Gastroesophageal sphincter (tissue), 4 donors: ENCODE measurements around the gene GAMT. TPM values are rescaled to one million over a fixed set of nuclear protein-coding genes. Genes with fewer than 3 reads are reported as not detected.
A peak's percentile ranks its signal among the peaks of the same experiment; 100 is the strongest.

ENCODE experiments used
- ATAC-seq: fragments of 150-250 bp; one replicate; pipeline ENCODE4 v1.9.1; 2016; ENCODE audit warnings: mild to moderate bottlenecking, moderate library complexity
- H3K27ac ChIP-seq, 4 donors: fragments of 200-600 bp; sonication (generic) in 3 of 4; 1 replicate in 3 of 4; 2 replicates in 1 of 4; pipeline ENCODE4 v1.5.1; 2016 to 2019
- H3K27me3 ChIP-seq: fragments of 200-600 bp; sonication (generic); one replicate; pipeline ENCODE4 v1.5.1; 2019
- H3K36me3 ChIP-seq, 2 donors: fragments of 200-600 bp; sonication (generic); one replicate each; pipeline ENCODE4 v1.5.1; 2019; ENCODE audit warnings: control low read depth in 1 of 2
- H3K4me1 ChIP-seq, 3 donors: fragments of 200-600 bp; sonication (generic); 1 replicate in 2 of 3; 2 replicates in 1 of 3; pipeline ENCODE4 v1.5.1; 2016 to 2019; ENCODE audit warnings: control low read depth in 2 of 3
- H3K4me3 ChIP-seq, 2 donors: fragments of 200-600 bp; sonication (generic); one replicate each; pipeline ENCODE4 v1.5.1; 2019; ENCODE audit warnings: mild to moderate bottlenecking in 1 of 2, moderate library complexity in 1 of 2
- H3K9me3 ChIP-seq, 3 donors: fragments of 200-600 bp; sonication (generic); one replicate each; pipeline ENCODE4 v1.5.1; 2017 to 2019; ENCODE audit warnings: control low read depth in 2 of 3
- EP300 ChIP-seq: sonication (generic); formaldehyde crosslinking; IDR thresholded peaks from one replicate; pipeline ENCODE4 v1.6.1; 2017; ENCODE audit warnings: antibody characterized with exemption, mild to moderate bottlenecking
- POLR2A ChIP-seq, 2 donors: fragments of 450-650 bp; IDR thresholded peaks; one replicate each; pipeline ENCODE4 v1.6.1; 2017; ENCODE audit warnings: antibody characterized with exemption in 2 of 2, mild to moderate bottlenecking in 2 of 2, moderate library complexity in 1 of 2
- POLR2AphosphoS5 ChIP-seq: sonication (generic); formaldehyde crosslinking; IDR thresholded peaks from one replicate; pipeline ENCODE4 v1.6.1; 2017; ENCODE audit warnings: antibody characterized with exemption
- WGBS, 2 donors: methylation state at CpG; one replicate each; pipeline ENCODE4 v1.1.5; 2018; ENCODE audit warnings: low coverage in 1 of 2; 5-methylcytosine and 5-hydroxymethylcytosine counted together
- total RNA-seq, 4 donors: library from RNA; depleted of rRNA; stranded (reverse); fragments of >200 nt; gene quantifications; one replicate each; pipeline ENCODE4 v1.1.0, GENCODE V29; 2016
- TF ChIP-seq, protein P1 (sequence below), 4 experiments: fragments of 200-600 bp in 2 of 4; fragments of 450-650 bp in 2 of 4; sonication (generic) in 1 of 4; IDR thresholded peaks; one replicate each; pipeline ENCODE4 v1.5.1; 2017 to 2019; ENCODE audit warnings: antibody characterized with exemption in 4 of 4, mild to moderate bottlenecking in 2 of 4, moderate library complexity in 2 of 4

Gene GAMT
- total RNA-seq, 4 donors from 2014 or later = 10.4 to 14.7 (median 10.9) TPM

DNA sequence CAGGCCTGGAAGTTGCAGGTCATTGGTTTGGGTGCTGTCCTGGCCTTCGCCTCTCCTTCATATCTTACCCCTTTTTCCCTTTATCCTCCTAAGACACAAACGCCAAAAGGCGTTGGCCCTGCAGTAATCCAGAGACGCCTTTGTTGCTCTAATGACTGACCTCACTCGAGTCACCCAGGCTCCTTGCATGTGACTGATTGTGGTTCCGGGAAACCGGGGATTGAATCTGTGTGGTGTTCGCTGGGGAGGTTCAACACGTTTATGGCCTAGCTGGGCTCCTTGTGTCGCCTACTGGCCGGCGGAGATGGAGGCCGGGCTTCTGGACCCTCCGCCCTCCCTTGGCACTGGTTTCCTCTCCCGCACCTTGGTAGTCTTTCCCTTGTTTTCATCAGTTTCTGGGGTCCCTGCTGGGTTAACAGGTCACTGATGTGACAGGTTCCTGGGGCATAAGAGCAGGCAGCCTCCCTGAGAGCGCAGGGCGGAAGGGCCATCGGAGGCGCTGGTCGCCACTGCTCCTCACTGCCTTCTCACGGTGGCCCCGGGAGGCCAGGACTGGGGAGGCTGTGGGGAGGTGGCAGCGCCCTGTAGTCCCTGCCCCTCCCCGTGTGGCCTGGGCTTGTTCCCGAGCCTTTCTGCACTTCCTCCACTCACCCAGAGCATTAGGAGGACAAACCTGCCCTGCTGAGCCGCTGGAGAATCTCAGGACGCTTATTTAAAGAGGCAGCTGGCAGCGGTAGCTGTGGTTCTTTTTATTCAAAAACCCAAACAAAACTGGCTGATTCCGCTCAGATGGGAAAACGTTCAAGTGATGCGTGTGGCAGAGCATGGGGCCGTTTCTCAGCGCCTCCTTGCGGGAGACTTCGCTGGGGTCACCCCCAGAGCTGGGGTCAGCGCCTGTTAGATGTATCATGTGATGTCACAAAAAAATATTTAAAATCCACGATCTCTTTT, 35.7 kb downstream of the GAMT start:
- Histone ChIP-seq H3K36me3 (peaks cover 0 to 94% of the 10 kb centered on the region in 2 donors), H3K4me3 (no peak overlapping the region), H3K27me3 (no peaks in the 10 kb centered on the region), H3K9me3 (no peaks in the 10 kb centered on the region), H3K4me1 (peaks cover 0 to 26% (median 17%) of the 10 kb centered on the region in 3 donors), H3K27ac (no peak overlapping the region)
- ATAC-seq = no peak
- WGBS, 2 donors = 83 to 94% methylated on average over 11 to 18 of the region's 37 CpGs
- TF ChIP-seq POLR2A (IDR thresholded peaks at IDR 0.05) (no peak), EP300 (no peak), POLR2AphosphoS5 (no peak)
- TF ChIP-seq, protein P1, sequence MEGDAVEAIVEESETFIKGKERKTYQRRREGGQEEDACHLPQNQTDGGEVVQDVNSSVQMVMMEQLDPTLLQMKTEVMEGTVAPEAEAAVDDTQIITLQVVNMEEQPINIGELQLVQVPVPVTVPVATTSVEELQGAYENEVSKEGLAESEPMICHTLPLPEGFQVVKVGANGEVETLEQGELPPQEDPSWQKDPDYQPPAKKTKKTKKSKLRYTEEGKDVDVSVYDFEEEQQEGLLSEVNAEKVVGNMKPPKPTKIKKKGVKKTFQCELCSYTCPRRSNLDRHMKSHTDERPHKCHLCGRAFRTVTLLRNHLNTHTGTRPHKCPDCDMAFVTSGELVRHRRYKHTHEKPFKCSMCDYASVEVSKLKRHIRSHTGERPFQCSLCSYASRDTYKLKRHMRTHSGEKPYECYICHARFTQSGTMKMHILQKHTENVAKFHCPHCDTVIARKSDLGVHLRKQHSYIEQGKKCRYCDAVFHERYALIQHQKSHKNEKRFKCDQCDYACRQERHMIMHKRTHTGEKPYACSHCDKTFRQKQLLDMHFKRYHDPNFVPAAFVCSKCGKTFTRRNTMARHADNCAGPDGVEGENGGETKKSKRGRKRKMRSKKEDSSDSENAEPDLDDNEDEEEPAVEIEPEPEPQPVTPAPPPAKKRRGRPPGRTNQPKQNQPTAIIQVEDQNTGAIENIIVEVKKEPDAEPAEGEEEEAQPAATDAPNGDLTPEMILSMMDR (IDR thresholded peaks at IDR 0.05) = no peak

DNA sequence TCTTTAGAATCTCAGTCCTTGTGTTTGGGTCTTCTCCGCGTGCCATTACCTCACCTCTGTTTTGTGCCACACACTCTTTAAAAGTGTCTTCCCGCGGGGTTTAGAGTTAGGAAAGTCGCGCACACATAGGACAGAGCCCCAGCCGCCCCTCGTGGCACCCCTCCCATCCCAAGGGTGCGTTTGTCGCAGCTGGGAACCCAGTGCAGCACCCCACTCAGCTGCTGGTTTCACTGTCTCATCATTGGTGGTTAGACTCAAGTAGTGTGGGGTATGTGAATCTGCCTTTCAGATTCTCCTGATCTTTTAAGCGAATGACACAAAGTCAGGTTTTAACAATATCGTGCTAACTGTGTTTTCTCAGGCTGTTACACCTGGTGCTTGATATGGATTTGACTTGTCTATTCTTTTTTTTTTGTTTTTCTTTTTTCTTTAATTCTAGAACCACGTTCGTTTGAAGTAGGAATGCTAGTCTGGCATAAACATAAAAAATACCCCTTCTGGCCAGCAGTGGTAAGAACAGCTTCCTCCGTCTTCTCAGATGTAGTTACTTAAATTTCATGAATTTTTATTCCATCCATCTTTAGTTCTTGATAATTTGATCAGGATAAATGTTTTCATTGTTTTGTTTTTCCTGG, 37.2 kb downstream of the GAMT start:
- Histone ChIP-seq H3K4me1 (peaks cover 0 to 32% (median 21%) of the 10 kb centered on the region in 3 donors), H3K4me3 (no peak overlapping the region), H3K27ac (no peak overlapping the region), H3K36me3 (peaks cover 0 to 94% of the 10 kb centered on the region in 2 donors), H3K9me3 (no peaks in the 10 kb centered on the region), H3K27me3 (no peaks in the 10 kb centered on the region)
- 17 to 77% methylated on average over 2 to 15 of the region's 15 CpGs for WGBS, 2 donors
- no peak for ATAC-seq
- TF ChIP-seq POLR2A (IDR thresholded peaks at IDR 0.05) (no peak), EP300 (no peak), POLR2AphosphoS5 (no peak)
- TF ChIP-seq, protein P1 (IDR thresholded peaks at IDR 0.05) = no peak

DNA sequence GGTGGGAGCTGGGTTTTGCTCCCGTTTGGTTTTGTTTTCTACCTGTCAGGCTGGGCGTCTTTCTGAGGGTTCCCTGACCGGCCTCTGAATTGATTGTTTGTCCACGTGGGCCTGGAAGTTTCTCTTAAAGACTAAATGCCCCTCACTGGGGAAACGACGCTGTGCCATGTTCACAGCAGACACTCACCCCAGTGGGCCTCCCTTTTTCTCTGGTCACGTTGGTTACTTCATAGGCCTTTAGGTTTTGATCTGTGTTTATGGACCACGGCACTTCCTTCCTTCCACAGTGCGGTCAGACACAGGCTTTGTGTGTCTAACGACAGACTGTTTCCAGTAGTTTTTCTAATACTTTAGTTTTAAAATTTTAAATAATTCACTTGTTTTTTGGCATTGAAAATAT, 37.7 kb downstream of the GAMT start:
- TF ChIP-seq POLR2AphosphoS5 (no peak), POLR2A (IDR thresholded peaks at IDR 0.05) (no peak), EP300 (no peak)
- TF ChIP-seq, protein P1 (IDR thresholded peaks at IDR 0.05) = no peak
- Histone ChIP-seq H3K4me3 (no peak overlapping the region), H3K36me3 (peaks cover 0 to 94% of the 10 kb centered on the region in 2 donors), H3K27ac (no peak overlapping the region), H3K9me3 (no peaks in the 10 kb centered on the region), H3K4me1 (peaks cover 0 to 32% (median 21%) of the 10 kb centered on the region in 3 donors), H3K27me3 (no peaks in the 10 kb centered on the region)
- WGBS, 2 donors = 82 to 83% methylated on average over 7 to 9 of the region's 10 CpGs
- no peak for ATAC-seq

DNA sequence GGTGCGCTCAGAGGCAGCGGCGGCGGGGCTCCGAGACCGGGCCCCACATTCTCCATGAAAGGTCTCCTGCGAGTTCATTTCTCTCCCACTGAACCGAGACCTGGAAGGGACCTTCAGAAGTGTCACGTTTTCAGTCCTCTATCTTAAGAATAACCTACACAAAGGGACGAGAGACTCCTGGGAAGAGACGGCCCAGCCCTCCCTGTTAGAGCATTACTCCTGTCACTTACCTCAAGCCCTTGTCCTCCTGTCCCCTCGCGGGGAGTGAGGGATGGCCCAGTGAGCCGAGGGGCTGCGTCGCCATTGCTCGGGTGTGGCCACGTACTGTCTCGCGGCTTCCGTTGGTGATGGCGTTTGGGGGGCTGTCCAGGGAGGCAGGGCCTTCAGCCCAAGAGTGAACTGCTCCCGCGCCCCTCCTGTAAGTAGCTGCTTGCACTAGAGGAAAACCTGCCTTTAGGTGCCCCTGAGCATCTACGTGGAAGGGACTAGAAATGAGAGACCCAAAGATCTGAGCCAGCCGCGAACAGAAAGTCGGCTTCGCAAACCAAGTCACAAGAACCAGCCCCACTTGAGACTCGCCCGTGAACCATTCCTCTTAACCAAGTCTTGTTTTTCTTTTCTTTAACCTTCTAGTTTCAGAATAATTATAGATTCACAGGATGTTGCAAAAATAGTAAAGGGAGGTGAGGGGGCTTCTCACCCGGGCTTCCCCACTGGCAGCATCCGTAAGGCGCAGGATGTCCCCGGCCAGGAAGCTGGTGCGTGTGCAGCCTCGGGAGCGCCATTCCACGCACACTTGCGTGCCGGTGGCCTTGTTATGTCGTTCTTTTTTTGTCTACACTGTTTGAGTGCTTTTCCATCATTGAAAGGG, 38.7 kb downstream of the GAMT start:
- H3K27ac ChIP-seq = peak overlapping the region in 2 of 4 donors; percentile 75 to 76
- 88% methylated on average over 11 to 37 of the region's 42 CpGs for WGBS, 2 donors
- peaks cover 0 to 94% of the 10 kb centered on the region in 2 donors for H3K36me3 ChIP-seq
- H3K27me3 ChIP-seq = no peaks in the 10 kb centered on the region
- H3K4me3 ChIP-seq = no peak overlapping the region
- H3K4me1 ChIP-seq = peaks cover 0 to 32% (median 21%) of the 10 kb centered on the region in 3 donors
- H3K9me3 ChIP-seq = no peaks in the 10 kb centered on the region
- no peak for ATAC-seq
- TF ChIP-seq POLR2AphosphoS5 (no peak), EP300 (no peak), POLR2A (IDR thresholded peaks at IDR 0.05) (no peak)
- TF ChIP-seq, protein P1 (IDR thresholded peaks at IDR 0.05) = no peak
